Suprapubic skin (tissue), 2 donors: ENCODE measurements around the gene RBM17.

Source experiments
- EP300 ChIP-seq: sonication (generic); formaldehyde crosslinking; IDR thresholded peaks from one replicate; pipeline ENCODE4 v1.6.1; 2017; ENCODE audit warnings: antibody characterized with exemption
- POLR2A ChIP-seq, 2 donors: fragments of 450-650 bp; IDR thresholded peaks; one replicate each; pipeline ENCODE4 v1.6.1; 2017; ENCODE audit warnings: antibody characterized with exemption in 2 of 2, mild to moderate bottlenecking in 2 of 2, moderate library complexity in 2 of 2

GRCh38 chr10:6163364-6164270, 74.8 kb downstream of the RBM17 start:
- TF ChIP-seq POLR2A (IDR thresholded peaks at IDR 0.05), result peak in 1 of 2 donors; percentile 68
- no peak for TF ChIP-seq EP300
